Activated T-cell treated with anti-CD3 and anti-CD28 coated beads for 48 hours (primary cell): ENCODE measurements around the gene IL1RN.

Experiments
- DNase-seq: peaks from one replicate; pipeline ENCODE4 v3.0.0-alpha.2; 2020; ENCODE audit warnings: low read depth

The IL1RN gene

DNA sequence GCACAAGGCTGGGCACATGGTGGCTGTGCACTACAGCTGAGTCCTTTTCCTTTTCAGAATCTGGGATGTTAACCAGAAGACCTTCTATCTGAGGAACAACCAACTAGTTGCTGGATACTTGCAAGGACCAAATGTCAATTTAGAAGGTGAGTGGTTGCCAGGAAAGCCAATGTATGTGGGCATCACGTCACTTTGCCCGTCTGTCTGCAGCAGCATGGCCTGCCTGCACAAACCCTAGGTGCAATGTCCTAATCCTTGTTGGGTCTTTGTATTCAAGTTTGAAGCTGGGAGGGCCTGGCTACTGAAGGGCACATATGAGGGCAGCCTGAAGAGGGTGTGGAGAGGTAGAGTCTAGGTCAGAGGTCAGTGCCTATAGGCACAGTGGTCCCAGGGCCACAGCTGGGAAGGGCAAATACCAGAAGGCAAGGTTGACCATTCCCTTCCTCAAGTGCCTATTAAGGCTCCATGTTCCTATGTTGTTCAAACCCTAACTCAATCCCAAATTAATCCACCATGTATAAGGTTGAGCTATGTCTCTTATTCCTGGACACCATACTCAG lies 2.2 kb downstream of the IL1RN start:
- DNase-seq, result no peak

DNA sequence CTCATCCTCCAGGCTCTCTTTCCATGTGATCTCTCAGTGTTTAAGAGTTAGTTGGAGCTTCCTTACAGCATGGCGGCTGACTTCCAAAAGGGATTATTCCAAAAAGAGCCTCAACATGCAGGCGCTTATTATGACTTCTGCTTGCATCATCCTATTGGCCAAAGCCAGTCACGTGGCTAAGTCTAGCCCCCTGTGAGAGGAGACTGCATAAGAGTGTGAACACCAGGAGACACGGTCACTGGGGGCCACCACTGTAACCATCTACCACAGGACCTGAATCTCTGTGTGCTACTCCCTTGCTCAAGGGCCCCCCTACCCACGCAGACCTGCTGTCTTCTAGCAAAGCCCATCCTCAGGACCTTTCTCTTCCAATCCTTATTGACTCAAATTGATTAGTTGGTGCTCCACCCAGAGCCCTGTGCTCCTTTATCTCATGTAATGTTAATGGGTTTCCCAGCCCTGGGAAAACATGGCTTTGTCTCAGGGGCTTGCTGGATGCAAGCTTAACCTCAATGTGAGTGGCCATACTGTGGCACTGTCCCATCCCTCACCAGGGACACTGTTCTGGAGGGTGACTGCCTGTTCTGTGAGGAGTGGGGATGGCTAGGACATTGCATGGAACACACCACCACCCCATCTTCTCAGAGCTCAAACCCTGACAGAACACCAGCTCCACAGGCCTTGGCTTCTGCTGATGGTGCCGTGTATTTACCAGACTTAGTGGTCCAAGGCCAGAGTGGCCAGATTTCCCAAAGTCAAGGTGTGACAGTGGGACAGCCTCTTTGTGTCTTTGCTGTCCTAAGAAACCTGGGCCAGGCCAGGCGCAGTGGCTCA lies 4.2 kb downstream of the IL1RN start:
- DNase-seq, result no peak

DNA sequence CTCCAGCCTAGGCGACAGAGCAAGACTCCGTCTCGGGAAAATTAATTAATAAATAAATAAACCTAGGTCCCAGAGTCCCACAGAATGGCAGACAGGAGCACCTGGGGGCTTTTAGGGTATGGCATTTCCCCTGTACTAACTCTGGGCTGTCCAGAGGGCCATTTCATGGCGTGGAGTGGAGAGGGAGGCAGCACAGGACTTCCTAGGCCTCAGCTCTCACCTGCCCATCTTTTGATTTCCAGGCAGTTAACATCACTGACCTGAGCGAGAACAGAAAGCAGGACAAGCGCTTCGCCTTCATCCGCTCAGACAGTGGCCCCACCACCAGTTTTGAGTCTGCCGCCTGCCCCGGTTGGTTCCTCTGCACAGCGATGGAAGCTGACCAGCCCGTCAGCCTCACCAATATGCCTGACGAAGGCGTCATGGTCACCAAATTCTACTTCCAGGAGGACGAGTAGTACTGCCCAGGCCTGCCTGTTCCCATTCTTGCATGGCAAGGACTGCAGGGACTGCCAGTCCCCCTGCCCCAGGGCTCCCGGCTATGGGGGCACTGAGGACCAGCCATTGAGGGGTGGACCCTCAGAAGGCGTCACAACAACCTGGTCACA lies 5.1 kb downstream of the IL1RN start:
- DNase-seq, result no peak

DNA sequence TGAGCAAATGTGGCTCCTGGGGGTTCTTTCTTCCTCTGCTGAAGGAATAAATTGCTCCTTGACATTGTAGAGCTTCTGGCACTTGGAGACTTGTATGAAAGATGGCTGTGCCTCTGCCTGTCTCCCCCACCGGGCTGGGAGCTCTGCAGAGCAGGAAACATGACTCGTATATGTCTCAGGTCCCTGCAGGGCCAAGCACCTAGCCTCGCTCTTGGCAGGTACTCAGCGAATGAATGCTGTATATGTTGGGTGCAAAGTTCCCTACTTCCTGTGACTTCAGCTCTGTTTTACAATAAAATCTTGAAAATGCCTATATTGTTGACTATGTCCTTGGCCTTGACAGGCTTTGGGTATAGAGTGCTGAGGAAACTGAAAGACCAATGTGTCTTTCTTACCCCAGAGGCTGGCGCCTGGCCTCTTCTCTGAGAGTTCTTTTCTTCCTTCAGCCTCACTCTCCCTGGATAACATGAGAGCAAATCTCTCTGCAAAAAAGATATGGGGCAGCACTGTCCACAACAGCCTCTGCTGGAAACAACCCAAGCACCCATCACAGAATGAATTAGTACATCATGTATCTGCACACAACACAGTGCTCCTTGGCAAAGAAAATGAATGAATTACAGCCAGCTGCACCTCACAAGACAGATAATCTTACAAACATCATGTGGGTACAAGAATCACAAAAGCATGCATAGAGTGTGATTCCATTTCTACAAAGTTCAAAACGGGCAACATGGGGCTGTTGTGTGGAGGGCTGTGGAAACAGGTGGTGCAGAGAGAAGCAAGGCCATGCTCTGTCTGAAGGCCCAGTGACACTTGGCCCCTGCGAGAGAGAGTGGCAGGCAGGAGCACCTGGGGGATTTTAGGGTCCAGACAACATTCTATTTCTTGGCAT lies 6.6 kb downstream of the IL1RN start:
- no peak for DNase-seq

DNA sequence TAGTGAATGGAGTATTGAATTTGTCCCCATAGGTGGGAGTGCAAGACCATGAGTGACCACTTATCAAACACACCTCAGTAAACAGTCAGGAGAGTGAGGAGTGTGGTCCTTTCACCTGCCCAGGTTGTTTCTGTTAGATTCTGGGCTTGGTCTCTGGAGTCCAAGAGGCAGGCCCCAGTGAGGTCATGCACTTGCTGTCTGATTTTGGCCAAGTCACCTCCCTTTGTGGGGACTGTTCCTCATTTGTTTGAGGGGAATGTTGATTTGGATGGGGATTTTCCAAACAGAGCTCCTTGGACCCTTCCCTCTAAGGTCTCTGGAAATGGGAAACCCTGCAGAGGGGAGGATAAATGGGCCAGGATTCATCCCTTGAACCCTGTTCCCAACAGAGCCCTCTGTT lies 7.3 kb downstream of the IL1RN start:
- no peak for DNase-seq

DNA sequence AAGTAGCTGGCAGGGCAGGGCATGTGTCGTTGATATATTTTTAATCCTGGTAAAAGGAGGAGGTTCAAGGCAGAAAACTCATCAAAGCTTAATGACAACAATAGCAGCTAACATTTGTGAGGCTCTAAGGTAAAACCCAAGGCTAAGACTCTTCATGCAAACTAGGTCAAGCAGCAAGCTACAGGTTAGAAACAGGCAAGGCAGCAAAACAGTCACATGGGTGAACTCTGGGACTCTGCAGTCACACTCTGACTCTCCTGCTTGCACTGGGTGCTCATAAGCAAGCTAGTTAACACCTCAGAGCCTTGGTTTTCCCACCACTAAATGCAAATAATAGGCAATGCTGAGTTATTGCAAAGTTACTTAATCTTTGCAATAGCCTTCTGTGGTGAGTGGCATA lies 7.9 kb downstream of the IL1RN start:
- no peak for DNase-seq

DNA sequence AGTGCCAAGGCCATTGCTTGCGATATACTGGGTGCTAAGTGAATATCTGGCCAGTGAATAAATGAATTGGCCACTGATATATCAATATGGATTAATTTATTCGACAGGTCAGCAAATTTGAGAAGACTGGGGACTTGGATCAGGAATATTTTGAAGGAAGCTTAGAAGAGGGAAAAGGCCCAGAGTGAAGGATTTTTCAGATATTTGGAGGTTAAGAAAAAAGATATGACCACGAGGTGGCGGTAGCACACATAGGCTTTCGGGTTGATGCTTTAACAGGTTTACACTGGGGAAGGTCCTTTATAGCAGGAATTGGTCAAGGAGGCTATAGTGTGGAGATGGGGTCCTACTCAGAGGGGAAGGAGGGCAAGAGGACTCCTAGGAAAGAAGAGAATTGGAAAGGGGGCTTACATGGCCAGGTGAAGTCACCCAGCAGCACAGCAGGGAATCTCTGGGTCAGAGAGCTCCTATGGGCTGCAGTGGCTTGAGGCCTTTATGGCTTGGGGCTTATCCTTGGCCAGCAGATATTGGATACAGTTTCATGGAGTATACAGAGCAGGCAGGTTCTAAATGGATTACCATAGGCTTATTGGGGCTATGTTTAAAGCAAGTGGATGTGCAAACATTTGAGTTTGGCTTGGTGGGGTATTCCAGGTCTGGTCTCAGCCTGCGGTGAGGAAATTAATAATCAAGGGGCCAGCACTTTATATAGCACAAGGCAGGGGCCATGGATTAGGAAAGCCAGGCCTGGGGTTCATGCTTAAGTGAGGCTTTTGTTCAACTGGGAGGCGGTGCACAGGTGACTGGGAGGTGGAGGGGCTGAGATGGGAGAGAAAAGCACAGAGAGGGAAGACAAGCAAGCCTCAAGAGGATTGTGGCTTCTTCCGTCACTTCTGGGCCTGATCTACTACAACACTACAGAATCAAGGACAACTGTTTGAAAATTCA lies 9.7 kb downstream of the IL1RN start:
- DNase-seq, result no peak

DNA sequence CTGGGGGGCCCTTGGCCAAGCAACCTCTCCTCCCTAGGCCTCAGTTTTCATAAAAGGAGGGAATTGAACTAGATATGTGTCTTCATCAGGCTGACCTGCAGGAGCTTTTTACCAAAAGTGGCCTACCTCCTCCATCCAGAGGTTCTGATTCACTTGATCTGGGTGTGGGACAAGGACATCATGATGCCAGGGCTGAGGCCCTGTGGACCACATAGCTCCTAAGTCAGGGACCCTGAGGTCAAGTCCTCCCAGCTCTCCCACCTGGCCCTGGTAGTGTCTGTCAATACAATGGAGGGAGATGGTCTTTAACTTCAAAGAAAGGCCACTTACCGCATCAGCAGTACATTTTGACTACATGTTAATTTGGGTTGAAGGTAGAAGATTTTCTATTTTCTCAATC lies 10.4 kb downstream of the IL1RN start:
- no peak for DNase-seq

DNA sequence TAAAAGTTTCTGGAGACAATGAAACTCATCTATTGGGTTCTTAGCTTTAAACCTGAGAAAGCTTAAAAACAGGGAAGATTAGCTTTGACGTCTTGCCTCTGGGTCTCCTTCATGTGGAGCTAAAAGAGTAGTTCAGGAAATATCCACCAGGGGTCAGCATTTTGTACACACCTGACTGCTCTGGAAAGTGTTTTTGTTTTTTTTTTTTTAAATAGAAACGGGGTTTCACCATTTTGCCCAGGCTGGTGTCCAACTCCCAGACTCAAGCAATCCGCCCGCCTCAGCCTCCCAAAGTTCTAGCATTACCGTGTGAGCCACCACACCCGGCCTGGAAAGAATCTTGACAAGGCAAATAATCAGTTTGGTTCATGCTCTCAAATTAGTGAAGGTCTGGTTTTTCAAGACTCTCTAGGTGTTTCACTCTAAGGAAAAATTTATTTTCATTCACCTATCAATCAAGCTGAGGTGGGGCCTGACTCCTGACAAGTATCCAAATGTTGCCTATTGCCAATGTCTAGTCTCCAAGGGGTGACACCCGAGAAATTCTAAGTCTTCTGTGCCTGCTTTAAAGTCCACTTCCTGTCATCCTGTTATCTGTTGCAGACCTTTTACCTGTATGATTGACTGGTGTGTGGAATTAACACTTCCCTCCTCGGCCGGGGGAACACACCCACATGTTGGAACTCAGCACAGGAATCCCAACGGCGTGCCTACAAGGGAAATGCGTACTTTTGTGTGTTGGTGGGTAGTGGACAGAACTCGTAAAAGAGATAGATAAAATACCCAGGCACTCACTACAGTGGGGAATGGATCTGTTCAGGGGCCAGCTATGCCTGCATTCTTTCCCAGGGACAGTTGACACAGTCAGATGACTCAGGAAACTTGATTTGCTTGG lies 11.3 kb downstream of the IL1RN start:
- no peak for DNase-seq

DNA sequence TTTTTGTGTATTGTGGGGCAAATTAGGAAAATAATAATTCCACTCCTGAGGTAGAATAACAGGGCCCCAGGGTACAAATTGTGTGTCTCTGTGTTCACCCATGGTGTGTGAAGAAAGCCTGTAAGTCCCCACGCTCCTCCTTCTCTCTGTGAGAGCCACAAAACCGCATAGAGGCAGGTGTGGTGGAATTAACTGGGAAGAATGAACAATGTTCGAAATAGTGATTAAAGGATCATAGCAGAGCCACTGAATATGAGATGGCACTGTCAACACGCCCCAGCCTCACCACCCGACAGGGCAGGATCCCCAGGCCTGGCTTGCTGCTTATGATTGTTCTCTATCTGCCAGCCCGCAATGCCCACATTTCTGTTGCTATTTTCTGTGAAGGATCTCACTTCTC lies 14.1 kb downstream of the IL1RN start:
- no peak for DNase-seq

DNA sequence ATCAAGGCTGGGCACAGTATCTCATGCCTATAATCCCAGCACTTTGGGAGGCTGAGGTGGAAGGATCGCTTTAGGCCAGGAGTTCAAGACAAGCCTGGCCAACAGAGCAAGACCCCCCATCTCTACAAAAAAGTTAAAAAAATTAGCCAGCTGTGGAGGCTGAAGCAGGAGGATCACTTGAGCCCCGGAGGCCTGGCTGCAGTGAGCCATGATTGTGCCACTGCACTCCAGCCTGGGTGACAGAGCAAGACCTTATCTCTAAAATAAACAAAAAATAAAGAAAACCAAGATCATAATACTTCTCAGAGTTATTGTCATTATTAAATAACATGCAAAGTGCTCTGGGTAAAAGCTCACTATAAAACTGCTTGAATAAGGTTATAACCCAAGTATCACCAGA lies 14.9 kb downstream of the IL1RN start:
- DNase-seq, result no peak

DNA sequence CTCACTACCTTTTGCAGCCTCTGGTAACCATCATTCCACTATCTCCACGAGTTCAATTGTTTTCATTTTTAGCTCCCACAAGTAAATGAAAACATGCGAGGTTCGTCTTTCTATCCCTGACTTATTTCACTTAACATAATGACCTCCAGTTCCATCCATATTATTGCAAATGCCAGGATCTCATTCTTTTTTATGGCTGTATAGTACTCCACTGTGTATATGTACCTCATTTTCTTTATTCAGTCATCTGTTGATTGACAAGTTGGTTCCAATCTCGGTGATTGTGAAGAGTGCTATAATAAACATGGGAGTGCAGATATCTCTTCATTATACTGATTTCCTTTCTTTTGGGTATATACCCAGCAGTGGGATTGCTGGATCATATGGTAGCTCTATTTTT lies 16.9 kb downstream of the IL1RN start:
- no peak for DNase-seq

DNA sequence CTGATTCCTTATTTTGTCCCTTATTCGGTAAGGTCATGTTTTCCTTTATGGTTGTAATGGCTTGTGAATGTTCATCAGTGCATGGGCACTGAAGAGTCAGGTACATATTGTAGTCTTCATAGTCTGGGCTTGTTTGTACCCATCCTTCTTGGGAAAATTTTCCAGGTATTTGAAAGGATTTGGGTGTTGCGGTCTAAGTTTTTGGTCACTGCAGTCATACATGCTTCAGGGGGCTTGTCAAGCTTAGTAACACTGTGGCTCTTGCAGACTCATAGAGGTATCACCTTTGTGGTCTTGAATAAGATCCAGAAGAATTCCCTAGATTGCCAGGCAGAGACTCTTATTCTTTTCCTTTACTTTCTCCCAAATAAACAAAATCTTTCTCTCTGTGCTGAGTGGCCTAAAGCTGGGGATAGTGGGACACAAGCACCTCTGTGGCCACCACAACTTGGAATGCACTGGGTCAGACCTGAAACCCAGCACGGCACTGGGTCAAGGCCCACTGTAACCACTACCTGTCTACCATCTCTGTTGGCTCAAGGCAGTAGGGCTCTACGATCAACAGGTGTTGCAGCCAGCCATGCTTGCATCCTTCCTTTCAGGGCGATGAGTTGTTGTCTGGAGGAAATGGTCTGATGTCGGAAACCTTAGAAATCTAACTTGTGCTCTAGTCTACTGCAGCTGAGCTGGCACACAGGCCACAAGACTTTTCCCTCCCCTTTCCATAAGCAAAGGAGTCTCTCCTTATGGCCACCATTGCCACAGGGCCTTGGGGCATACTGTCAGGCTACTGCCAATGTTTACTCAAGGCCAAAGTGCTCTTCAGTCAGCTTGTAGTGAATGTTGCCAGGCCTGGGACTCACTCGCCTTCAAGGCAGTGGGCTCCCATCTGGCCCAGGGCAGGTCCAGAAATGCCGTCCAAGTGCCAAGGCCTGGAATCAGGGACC lies 21.5 kb downstream of the IL1RN start:
- no peak for DNase-seq

DNA sequence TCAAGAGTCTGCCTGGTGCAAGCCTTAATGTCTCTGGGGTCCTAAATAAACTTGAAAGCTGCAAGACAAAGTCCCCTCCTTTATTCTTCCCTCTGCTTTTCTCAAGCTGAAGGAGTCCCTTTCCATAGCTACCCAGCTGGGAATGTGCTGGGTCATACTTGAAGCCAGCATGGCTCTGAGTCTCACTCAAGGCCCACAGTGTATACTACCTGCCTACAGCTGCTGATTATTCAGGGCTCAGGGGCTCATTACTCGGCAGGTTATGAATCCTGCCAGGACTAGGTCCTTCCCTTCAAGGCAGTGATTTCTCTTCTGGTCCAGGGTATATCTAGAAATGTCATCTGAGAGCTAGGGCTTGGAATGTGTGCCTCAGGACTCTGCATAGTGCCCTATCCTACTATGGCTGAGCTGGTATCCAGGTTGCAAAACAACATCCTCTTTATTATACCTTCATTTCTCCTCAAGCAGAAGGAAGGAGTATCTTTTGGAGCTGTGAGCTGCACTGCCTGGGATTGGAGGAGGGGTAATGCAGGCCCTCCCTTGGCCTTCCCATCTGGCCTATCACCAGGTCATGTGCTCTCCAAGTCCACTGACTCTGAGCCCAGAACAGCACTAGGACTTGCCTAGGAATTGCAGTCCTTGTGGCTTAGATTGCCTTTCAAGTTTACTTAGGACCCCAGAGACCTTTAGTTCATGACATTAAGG lies 22.3 kb downstream of the IL1RN start:
- DNase-seq, result no peak

DNA sequence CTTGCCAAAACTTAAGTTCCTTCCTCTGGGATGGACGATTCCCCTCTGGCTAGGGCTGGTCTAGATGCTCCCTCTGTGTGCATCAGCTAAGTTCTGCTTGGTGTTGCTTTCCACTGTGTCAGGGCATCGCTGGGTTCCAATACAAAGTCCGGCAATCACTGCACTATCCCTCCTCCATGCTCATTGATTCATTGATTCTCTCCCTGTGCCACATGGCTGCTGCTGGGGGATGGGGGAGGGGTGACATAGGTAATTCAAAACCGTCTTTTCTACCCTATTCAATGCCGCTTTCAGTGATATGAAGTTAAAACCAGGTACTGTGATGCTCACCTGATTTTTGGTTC lies 22.8 kb downstream of the IL1RN start:
- DNase-seq, result no peak

DNA sequence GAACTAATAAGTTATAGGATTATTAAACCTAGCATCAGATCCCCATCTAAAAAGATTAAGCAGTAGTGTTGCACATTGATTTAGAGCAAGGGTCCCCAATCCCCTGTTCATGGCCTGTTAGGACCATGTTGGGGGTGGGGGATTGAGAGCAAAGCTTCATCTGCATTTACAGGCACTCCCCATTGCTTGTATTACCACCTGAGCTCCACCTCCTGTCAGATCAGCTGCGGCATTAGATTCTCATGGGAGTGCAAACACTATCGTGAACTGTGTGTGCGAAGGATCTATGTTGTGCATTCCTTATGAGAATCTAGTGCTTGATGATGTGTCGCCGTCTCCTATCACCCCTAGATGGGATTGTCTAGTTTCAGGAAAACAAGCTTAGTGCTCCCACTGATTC lies 27.9 kb downstream of the IL1RN start:
- no peak for DNase-seq

DNA sequence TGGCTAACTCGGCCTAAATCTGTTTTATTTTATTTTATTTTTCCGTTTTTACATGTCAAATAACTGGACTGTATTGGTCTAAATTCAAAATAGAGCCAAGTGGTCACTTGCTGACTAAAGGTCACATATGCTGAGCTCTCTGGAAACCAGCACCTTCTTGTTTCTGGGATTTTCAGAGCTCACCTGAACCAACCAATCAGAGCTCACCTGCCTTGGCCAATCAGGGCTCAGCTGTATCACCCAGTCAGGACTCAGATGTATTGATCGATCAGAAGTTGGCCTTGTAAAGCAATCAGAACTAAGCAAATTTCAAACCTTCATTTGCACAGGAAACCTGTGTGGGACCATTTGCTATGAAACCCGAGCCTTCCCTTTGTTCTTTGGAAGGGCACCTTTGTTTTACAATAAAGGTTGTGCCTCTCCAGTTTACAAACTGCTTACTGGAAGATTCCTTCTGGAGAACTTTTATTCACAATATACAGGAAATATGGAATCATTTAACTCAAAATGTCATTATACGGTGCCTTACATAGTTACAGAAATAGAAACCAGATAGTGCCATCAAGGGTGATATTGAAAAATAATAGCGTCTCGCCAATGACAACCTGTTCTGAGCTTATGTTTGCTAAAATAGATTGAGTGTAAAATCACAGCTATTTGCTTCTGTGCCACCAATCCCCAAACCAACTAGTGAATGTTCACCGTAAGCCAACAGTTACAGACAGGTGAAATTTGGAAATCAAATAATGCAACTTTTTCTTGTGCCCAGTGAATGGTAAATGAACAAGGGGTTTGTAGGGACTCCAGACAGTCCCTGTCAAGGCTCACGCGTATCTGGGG lies 29.1 kb downstream of the IL1RN start:
- no peak for DNase-seq
